H1 (cell line): ENCODE data around the gene DHRS1.

ENCODE experiments used
- RFX5 ChIP-seq: IDR thresholded peaks from 2 replicates; pipeline ENCODE4 v1.6.1; 2011; ENCODE audit warnings: low read depth, low read length, improper control_type of control experiment, borderline replicate concordance
- TEAD4 ChIP-seq: IDR thresholded peaks from 2 replicates; pipeline ENCODE4 v1.6.1; 2012; ENCODE audit warnings: low read depth, low read length, inconsistent platforms, mixed read lengths

DNA sequence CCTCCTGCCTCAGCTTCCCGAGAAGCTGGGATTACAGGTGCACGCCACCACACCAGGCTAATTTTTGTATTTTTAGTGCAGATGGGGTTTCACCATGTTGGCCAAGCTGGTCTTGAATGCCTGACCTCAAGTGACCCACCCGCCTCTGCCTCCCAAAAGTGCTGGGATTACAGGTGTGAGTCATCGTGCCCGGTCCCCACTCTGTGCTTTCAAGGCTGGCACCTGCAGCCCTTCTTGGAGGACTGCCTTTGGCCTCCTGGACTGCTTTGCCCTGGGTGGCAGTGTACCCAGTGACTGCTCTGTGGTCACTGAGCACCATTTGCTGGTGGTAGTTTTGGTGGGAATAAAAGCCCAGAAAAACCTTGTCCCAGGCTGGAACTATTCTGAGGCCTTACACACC, 12.6 kb downstream of the DHRS1 start:
- TF ChIP-seq RFX5 (no peak), TEAD4 (no peak)
